ENCODE measurements around the gene NOM1.
"Not testable (repeated sequence)": the region's sequence is repeated elsewhere in the genome, so short reads cannot be mapped to it uniquely, and the experiment has no call there.

The NOM1 gene

GRCh38 chr7:156919132-156919713 lies 30.3 kb upstream of the NOM1 start:
- TF ChIP-seq, protein P1, sequence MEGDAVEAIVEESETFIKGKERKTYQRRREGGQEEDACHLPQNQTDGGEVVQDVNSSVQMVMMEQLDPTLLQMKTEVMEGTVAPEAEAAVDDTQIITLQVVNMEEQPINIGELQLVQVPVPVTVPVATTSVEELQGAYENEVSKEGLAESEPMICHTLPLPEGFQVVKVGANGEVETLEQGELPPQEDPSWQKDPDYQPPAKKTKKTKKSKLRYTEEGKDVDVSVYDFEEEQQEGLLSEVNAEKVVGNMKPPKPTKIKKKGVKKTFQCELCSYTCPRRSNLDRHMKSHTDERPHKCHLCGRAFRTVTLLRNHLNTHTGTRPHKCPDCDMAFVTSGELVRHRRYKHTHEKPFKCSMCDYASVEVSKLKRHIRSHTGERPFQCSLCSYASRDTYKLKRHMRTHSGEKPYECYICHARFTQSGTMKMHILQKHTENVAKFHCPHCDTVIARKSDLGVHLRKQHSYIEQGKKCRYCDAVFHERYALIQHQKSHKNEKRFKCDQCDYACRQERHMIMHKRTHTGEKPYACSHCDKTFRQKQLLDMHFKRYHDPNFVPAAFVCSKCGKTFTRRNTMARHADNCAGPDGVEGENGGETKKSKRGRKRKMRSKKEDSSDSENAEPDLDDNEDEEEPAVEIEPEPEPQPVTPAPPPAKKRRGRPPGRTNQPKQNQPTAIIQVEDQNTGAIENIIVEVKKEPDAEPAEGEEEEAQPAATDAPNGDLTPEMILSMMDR (IDR thresholded peaks at IDR 0.05; ENCODE audit: low read length, missing control alignments), result no peak
- no peak overlapping the region for H3K4me3 ChIP-seq (replicated peaks; ENCODE audit: low read depth, low read length)
- DNase-seq (ENCODE audit: low read depth), result no peak

DNA sequence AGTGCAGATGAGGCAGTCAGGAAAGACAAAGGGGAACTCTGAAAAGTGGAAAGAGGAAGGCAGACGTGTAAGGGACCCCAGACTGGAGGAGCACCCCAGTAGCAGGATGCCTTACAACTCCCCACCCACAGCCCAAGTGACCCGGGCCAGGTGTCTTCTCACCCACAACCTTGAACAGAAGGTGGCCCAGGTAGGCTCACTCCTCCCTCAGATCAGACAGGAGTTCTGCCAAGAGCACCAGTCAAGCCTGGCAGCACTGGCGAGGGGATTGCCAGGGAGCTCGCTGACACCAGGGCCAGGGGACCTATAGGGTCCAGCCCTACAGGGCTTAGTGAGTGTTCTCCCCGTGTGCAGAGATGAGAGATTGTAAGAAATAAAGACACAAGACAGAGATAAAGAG lies 29.4 kb upstream of the NOM1 start:
- TF ChIP-seq, protein P1 (IDR thresholded peaks at IDR 0.05; ENCODE audit: low read length, missing control alignments), result no peak
- DNase-seq (ENCODE audit: low read depth), result no peak
- H3K4me3 ChIP-seq (replicated peaks; ENCODE audit: low read depth, low read length), result no peak overlapping the region

DNA sequence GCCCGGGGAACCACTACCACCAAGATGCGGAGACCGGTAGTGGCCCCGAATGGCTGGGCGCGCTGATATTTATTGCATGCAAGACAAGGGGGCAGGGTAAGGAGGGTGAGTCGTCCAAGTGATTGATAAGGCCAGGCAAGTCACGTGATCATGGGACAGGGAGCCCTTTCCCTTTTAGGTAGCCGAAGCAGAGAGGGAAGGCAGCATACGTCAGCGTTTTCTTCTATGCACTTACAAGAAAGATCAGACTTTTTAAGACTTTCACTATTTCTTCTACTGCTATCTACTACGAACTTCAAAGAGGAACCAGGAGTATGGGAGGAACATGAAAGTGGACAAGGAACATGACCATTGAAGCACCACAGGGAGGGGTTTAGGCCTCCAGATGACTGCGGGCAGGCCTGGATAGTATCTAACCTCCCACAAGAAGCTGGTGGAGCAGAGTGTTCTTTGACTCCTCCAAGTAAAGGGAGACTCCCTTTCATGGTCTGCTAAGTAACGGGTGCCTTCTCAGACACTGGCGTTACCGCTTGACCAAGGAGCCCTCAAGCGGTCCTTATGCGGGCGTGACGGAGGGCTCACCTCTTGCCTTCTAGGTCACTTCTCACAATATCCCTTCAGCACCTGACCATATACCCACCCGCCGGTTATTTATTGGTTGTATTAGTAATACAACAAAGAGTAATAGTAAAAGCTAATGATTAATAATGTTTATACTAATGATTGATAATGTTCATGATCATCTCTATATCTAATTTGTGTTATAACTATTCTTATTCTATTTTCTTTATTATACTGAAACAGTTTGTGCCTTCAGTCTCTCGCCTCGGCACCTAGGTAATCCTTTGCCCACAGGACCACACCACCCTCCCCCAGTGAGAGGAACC lies 28.8 kb upstream of the NOM1 start:
- DNase-seq (ENCODE audit: low read depth); H3K4me3 ChIP-seq (replicated peaks; ENCODE audit: low read depth, low read length): not testable (repeated sequence)

DNA sequence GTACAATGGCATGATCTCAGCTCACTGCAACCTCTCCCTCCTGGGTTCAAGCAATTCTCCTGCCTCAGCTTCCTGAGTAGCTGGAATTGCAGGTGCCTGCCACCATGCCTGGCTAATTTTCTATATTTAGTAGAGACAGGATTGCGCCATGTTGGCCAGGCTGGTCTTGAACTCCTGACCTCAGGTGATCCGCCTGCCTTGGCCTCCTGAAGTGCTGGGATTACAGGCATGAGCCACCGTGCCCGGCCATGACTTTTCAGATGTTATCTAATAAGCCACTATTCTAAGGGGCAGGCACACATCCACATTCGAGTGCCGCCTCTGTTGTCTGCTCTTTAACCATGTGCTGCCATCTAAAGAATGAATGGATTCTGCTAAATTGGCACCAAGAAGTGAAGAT lies 27.2 kb upstream of the NOM1 start:
- DNase-seq (ENCODE audit: low read depth); H3K4me3 ChIP-seq (replicated peaks; ENCODE audit: low read depth, low read length): not testable (repeated sequence)

DNA sequence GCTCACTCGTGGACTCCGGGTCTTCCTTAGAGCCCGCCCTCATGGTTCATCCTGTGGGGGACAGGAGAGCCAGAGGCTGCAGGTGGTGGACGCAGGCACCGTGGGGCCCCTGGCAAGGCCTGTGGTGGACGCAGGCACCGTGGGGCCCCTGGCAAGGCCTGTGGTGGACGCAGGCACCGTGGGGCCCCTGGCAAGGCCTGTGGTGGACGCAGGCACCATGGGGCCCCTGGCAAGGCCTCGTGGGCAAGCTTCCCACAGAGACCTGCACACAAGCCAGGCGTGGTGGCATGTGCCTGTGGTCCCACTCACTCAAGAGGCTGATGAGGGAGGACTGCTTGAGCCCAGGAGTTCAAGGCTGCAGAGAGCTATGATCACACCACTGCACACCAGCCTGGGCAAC lies 23.7 kb upstream of the NOM1 start:
- not testable (repeated sequence) for H3K4me3 ChIP-seq (replicated peaks; ENCODE audit: low read depth, low read length); DNase-seq (ENCODE audit: low read depth)

DNA sequence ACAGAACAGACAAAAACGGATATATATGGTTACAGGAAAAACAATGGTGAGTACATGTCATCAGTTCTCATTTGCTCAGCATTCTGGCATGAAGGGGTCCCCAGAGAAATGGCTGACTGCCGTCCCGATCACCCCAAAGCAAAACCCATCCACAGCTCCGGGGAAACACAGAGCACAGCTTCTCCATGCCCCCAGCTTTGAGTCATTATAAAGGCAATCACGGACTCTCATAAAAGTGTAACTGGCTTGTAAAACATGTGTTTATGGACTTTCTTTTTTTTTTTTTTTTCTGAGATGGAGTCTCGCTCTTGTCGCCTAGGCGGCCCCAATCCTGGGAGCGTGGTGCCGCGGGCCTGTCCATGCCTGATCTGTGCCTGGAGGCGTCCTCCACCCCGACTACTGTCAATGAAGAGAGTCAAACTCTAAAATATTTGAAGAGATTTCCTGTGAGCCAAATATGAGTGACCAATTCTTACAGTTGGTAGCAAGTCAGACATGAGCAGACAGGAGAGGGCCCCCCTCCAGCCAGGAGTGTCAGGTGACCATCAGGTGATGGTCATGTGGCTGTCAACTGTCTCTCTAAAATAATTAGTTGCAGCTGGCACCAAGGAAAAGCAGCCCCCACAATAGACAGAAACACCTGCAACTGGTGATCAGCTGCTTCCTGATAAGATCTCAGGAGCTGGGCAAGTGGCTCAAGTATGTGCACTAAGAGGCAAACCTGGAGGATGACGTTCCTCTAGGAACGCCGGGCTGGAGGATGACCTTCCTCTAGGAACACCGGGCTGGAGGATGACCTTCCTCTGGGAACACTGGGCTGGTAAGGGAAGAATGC lies 21.7 kb upstream of the NOM1 start:
- H3K4me3 ChIP-seq (replicated peaks; ENCODE audit: low read depth, low read length), result no peak overlapping the region
- DNase-seq (ENCODE audit: low read depth), result no peak
- TF ChIP-seq, protein P1 (IDR thresholded peaks at IDR 0.05; ENCODE audit: low read length, missing control alignments), result no peak

DNA sequence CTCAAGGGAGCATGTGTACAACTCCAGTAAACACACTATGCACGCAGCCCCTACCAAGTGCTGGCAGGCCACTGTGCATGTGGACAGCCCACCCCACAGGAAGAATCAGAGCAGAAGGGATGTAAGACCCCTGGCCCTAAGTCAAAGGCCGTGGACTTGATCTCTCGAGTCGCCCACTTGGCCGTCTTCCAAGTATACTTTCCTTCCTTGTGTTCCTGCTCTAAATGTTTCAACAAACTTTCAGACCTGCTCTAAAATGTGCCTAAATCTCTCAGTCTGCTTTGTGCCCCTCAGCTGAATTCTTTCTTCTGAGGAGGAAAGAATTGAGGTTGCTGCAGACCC lies 21.1 kb upstream of the NOM1 start:
- TF ChIP-seq, protein P1 (IDR thresholded peaks at IDR 0.05; ENCODE audit: low read length, missing control alignments), result no peak
- H3K4me3 ChIP-seq (replicated peaks; ENCODE audit: low read depth, low read length), result no peak overlapping the region
- DNase-seq (ENCODE audit: low read depth), result no peak

- TF ChIP-seq, protein P1 (IDR thresholded peaks at IDR 0.05; ENCODE audit: low read length, missing control alignments), result no peak
- H3K4me3 ChIP-seq (replicated peaks; ENCODE audit: low read depth, low read length), result no peak overlapping the region
- no peak for DNase-seq (ENCODE audit: low read depth)
These were observed 19.5 kb upstream of the NOM1 start for GRCh38 chr7:156929789-156930539.

Data from fibroblast of pulmonary artery (primary cell).